Measurements from ENCODE around the gene CCNY.

Gene CCNY

DNA sequence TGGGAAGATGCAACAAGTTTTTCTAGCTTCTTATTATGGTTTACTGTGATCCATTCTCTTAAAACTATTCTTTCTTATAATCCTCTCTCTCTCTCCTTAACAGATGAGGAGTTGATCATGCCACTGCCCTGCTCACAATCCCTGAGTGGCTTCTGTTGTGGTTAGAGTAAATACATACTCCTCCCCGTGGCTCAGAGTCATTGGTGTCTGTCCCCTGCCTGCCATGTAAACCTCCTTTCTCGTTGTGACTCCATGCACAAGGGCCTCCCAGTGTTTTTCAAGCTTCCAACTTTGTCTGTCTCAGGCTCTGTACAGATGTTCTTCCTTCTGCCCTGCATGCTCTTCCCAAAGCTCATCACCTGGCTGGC lies 20.4 kb downstream of the CCNY start:
- no peak for DNase-seq

DNA sequence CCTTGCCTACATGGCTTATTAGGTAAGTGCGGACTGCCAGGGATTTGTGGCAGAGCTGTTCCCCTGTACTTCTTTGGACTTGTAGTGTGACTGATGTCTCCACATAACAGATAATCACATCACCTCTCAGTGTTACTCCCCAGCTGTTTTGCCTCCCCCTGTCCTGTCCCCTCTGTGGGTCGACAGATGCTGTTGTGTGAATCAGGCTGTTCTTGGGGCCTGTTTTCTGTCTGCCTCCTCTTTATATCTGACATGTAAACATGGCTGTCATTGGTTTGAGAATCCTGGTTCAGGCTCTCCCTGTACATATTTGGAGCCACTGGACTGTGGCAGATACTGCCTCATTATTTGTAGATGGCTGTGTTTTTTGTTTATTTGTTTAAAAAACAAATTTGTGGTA lies 22.7 kb downstream of the CCNY start:
- DNase-seq, result no peak

DNA sequence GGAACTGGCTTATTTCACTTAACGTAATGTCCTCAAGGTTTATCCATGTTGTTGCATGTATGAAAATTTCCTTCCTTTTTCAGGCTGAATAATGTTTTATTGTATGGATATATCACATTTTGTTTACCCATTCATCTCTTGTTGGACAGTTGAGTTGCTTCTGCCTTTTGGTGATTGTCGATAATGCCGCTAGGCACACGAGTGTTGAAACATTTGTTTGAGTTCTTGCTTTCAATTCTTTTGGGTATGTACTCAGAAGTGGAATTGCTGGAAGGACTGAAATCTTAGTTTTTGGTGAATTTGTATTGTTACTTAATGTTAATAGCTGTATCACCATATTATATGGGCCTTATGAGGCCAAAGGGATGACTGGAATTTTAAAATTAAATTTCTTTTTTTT lies 23.6 kb downstream of the CCNY start:
- no peak for DNase-seq

DNA sequence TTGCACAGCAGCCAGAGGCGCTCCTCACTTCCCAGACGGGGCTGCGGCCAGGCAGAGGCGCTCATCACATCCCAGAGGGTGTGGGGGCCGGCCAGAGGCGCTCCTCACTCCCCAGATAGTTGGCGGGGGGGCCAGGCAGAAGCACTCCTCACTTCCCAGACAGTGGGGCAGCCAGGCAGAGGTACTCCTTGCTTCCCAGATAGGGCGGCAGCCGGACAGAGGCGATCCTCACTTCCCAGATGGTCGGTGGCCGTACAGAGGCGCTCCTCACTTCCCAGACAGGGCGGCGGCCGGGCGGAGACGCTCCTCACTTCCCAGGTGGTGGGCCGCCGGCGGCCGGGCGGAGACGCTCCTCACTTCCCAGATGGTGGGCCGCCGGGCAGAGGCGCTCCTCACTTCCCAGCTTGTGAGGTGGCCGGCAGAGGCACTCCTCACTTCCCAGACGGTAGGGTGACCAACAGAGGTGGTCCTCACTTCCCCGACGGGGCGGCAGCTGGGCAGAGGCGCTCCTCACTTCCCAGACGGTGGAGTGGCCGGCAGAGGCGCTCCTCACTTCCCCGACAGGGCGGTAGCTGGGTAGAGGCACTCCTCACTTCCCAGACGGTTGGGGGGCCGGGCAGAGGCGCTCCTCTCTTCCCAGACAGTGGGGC lies 26.5 kb downstream of the CCNY start:
- DNase-seq, result no peak

DNA sequence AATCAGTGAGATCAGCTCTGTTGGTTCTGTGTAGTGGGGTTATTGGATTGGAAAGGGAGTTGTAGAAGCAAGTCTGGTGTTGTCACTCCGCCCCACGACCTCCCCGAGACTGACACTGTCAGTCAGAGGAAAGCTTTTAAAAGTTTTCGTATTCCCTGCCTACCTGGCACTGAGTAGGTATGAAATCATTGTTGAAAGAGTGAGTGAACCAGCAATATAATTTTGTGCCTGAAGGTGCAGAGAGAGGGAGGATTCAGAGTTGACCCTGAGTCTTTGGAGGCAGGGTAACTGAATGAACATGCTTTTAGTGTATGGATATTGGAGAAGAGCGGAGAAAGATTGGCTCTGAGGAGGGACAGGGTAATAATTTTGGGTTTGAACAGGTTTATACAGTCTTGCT lies 27.3 kb downstream of the CCNY start:
- no peak for DNase-seq

DNA sequence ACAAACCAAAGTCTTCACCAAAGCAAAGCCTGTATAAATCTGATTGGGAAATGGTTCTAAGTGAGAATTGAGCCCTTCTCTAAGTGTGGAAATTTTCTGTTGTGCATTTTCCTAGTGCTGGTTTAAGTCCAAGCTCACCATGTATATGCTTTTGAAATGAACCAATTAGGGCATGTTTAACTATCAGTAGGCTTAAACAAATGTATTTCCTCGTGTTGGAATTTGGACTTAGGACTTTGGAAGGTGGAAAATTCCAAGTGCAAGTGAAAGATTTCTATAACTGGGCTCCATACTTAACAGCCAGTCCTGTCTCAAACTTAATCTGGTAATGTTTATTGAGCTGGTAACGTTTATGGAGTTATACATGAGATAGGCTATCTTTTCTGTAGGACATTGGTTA lies 28.5 kb downstream of the CCNY start:
- DNase-seq, result no peak

DNA sequence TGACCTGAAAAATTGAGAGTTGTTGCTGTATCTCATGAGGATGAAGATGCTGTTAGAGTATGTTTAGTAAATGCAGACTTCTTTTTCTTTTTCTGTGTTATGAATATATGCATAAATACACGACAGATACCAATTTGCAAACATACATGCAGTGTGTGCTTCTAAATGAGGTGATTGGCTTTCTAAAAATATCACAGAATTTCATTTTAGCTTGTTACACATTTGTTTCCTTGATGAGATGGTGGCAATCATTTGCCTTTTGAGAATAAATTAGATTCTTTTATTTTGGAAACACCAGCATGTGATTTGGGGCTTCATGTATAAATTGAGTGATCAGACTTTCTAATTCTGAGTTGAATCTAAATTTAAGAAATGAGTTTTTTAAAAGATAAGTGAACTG lies 29.7 kb downstream of the CCNY start:
- no peak for DNase-seq

DNA sequence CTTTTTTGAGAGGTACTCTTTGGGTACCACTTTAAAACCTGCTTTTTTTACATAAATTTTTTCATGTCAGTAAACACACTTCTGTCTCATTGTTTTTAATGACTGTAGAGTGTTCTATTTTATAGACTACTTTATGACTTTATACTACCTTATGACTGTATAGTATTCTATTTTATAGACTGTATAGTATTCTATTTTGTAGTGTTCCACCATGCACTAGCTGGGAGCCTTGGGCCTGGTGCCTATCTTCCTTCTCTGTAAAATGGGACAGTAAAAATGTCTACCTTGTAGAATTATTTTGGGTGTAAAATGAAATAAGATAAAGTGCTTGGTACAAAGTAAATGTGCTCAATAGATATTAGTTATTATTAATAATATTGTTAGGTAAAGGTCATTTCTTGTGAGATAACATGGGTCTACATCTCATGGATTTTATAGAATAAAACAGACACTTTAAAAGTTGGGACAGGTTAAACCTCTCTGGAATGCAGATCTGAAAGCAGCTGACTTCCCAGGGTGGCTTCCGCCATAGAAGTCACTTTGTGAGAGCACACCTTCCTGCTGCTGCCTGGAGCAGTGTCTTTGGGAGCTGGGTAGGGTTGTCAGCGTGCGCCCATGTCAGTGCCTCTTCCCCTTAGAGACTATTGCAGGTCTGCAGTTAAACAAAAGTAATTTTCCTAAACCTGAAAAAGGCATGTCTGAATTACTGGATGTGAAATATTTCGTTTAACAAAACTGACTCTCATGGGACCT lies 31.0 kb downstream of the CCNY start:
- DNase-seq, result no peak

DNA sequence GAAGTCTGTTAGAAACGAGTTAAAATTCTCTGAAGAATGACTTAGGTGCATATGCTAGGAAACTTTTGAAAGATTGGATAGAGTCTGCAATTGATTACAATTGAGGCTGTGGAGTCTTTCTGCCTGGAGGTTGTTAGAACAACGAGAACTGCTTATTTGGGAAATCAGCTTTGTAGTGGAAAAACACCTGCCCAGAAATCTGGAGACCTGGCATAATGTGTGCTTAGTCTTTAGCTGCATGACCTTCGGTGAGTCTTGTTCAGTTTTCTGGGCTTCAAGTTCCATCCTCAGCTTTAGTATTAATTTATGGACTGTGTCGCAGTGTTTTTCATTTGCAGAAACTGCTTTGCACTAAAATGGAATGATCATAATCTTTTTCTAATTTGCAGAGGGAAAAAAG lies 31.7 kb downstream of the CCNY start:
- no peak for DNase-seq

DNA sequence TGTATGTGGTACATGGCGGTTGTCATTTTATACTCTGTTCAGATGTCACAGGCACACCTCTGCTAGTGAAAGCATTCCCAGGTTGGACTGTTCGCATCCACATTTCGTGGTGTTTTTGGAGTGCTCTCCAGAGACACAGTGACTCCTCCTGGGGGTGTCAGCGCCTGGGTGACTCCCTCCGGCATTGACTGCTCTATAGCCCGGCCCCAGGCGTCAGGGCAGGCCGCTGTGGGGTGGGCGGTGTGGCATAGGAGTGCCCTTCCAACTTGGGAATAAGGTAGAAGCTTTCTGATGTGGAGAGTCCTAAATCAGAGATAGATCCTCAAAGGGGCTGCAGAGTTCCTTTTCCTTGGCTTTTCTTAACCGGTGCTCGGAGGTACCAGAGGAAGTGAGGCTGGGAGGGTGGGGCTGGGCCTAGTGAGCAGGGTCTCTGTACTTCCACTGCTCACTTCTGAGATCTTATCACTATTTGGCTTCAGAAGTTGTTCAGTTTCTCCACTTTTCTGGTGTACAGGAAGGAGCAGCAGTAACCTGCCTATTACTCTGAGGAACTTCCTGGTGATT lies 32.3 kb downstream of the CCNY start:
- DNase-seq, result no peak

DNA sequence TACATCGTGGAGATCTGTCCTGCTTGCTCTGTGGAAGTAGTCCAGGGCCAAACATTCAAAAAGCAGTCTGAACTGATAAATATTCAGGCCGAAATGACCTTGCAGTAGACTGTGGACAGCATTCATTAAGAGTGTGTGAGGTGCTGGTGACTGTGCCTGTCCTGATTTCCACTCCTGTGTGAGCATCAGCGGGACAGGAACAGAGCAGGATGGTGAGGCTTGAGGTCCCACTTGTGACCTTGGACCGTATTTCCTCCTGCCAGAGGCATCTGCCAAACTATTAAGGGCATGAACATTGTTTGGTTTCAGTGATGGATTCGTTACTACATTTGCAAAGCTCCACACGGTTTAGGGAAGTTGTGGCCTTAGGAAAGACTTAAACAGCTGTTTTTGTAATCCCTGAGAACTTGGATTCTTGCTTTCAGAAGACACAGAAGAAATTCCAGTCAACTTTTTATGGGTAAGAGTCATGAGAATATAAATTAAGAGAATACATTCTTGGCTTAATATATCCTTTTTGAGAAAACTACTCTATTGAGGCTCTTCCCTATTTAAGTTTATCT lies 32.8 kb downstream of the CCNY start:
- no peak for DNase-seq

DNA sequence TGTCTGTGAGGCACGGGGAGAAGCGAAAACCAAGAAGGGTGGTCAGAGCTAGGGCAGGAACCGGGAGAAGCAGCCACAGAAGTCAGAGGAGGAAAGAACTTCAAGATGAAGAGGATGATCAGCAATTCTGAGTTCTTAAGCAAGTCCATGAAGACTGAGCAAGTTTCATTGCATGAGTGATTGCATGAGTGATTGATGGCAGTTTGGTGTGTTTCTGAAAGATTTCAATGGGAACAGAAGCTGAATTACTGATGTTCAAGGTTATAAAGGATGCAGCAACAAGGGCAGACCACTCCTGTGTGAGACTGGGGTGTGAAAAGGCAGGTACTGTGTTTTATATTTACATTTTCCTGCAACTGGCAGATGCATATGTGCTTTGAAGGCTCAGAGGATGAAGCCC lies 35.4 kb downstream of the CCNY start:
- DNase-seq, result no peak

DNA sequence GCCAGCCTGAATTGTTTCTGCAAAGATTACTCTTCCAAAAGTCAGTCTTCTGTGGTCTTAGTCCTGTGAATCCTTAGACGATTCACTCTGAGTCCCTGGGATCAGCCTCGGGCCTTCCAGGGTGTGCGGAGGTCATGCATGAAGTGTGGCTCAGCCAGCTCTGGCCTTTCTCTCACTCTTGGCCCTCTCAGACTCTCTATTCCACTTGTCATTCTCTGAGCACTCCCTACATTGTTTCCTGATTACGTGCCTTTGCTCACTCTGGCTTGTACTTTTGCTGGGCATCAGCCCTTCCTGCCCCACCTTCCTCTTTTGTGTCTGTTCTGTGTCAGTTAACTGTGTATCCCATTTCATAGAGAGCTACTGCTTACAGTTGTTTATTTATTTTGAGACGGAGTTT lies 36.0 kb downstream of the CCNY start:
- DNase-seq, result no peak

DNA sequence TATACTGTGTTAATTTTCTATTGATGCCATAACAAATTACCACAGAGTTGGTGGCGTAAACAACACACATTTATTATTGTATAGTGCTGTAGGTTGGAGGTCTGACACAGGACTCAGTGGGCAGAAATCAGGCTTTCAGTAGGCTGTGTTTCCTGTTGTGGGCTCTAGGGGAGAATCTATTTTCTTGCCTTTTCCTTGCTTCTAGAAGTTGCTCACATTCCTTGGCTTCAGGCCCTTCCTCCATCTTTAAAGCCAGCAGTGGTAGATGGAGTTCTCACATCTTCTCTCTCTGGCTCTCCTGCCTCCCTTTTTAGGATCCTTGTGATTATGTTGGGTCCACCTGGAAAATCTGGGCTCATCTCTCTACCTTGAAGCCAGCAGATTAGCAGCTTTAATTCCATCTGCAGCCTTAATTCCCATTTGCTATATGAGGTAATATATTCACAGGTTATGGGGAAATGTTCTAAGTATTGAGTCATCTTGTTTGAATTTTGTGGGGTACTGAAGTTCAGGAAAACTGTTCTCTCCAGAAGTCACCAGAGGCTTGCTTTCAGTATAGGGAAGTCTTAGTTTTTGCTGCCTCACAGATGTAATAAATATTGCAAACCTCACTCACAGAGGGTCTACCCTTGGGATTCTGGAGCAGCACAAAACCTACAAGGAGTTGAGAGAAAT lies 38.9 kb downstream of the CCNY start:
- no peak for DNase-seq

DNA sequence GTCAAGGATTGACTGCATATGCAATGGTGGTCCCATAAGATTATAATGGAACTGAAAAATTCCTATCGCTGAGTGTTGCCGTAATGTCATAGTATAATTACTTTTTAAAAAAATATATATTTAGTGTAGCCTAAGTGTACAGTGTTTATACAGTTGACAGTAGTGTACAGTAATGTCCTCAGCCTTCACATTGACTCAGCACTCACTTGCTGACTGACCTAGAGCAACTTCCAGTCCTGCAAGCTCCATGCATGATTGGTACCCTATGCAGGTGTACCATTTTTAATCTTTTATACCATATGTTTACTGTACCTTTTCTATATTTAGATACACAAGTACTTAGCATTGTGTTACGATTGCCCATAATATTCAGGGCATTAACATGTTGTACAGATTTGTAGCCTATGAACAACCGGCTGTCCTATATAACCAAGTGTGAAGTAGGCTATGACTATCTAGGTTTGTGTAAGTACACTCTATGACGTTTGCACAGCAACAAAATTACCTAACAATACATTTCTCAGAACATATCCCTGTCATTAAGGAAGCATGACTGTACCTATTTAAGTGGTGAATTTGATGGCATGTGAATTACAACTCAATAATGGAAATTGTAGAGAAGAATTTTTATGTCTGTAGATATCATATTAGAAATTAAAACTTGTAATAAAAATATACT lies 40.9 kb downstream of the CCNY start:
- no peak for DNase-seq

DNA sequence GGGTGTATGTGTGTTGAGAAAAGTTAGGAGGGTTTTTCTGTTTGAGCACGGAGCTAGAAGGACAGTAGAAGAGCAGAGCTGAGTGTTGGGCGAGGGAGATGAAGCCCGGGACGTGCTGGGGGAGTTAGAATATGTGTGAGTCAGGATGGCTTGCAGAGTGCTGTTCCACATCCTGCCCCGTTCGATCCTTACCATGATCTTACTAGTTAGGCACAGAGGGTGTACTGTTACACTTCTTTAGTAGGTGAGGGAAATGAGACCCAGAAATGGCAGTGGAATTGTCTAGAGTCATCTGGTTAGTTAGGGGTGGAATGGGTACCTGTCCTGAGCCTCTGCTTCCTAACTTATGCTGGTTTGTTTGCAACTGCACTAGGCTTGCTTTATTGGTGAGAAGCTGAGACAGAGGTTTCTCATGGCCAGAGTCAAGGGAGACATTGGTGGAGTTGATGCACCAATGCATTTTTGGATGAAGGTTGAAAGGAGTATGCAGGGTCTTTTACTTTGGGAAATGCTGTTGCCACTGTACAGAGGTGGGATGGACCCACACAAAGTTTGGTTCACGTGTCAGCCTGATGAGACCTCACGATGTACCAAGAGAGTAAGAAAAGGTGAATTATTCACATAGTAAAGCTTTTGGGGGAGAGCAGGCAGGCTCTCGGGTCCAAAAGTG lies 42.4 kb downstream of the CCNY start:
- DNase-seq, result no peak

DNA sequence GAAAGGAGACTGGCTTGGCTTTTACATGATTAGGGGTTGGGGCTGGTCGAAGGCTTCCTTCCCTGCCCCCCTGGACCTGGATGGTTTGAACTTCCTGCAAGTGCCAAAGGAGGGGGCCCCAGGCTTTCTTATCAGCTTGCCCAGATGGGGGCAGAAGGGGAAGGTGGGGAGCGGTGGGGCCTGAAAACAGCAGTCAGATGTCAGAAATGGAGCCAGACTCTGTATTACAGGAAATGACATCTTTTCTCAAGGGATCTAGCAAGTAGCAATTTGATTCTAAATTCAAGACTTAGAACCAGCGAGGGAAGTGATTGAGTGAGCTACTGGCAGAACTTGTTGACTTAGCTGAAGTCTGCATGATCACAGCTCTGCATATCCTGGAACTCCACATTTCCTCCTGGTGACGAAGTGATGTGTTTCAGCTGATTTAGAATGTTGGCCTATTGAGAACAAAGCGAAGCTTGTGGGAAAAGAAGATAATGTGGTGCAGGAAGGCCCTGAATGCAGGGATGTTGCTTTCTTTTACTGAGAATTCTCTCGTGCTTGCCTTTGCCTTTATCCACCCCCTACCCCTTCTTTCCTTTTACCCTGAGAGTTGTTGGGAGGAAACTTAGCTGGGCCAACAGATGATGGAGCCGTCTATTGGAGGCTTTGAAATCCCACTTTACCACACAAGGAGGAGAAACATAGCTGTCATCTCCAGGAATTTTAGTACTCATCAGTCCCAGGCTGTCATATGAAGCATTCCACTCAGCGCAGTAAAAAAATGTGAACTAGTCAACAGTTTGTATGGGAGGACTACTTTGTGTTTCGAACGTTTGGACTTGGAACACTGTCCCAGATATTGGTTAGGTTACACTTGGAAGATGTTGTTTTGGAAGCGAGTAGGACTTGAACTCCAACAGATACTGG lies 43.2 kb downstream of the CCNY start:
- no peak for DNase-seq

DNA sequence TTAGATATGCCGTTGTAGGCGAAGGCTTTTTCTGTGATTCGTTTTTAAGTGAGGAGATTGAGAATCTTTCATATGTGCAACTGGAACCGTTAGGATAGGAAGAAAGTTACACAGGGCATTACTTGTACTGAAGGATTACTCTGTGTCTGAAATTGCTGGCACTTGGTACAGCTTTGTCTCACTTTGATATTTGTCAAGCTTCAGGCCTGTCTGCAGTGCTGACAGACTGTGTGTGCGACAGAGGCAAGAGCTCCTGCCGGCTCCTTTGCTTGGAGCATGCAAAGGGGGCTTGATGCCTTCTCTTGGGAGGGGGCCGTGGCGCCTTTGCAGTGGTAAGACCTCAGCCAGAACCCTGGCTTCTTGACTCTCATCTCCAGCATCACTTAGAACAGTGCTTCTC lies 45.8 kb downstream of the CCNY start:
- no peak for DNase-seq

DNA sequence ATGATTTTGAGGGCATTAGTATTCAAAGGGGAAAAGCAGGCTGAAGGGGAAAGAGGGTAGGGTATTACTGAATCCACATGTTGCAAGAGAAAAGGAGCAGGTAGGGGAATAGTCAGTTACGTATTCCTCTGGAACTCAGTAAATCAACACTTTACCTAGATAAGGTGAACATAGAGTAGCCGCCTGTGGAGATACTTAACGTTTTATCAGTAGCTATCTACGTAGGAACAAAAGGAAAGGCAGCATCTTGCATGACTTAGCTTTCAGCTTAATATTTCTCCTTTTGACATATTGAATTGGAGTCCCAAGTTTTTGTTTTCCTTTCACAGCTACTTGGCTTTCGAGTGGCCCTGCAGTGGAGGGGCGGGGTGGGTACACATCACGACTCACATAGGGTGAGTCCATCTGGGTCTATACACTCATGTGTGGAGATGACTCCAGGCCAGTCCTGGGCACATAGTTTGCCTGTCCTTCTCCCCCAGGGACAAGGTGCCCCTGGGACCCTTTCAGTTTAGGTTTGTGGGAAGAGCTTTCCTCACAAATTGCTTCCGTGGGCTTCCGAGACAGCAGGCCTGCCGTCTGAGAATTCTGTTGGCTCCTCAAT lies 48.1 kb downstream of the CCNY start:
- DNase-seq, result no peak

DNA sequence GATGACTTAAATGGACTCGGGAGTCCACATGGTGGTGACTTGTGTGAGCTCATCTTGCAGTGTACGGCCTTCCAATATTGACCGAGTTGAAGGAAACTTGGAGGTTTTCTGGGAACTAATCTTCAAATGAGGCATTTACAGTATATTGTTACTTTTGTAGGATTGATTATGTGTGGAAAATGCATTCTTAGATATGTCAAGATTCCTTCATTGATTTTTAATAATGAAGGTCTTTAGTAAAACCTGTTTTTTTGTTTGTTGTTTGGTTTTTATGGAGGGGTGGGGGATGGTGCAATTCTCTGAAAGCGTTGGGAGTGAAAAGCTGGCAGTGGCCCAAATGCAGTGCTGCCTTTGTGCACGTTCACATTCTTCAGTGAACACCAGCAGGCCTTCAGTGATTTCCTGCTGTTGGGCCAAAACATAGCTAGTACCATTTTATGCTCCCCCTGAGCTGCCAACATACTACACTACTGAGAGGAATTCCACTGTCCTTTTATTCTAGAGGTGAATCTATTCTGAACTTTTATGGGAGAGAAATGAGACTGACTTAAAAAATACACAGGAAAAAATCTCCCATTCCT lies 50.4 kb downstream of the CCNY start:
- no peak for DNase-seq

DNA sequence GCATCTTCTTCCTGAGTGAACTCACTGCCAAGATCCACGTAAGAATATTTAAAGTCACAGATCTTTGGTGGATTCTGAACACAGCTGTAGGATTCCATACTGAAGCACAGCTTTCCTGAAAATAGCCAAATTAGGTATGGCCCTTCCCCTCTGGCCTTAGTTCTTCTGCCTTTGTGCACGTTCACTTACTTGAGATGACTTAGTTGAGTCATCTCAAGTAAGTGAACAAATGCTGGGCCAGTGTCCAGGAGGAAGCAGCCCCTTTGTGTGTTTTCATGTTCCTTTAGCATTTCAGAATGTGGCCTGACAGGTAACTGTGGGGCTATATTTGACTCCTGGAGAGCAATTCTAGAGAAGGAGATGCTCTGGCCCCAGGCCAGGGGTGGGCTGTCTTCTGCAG lies 51.5 kb downstream of the CCNY start:
- DNase-seq, result no peak
